Daoy (cell line): ENCODE results near the gene SLC7A8. TPM values are rescaled to one million over a fixed set of nuclear protein-coding genes. Genes with fewer than 3 reads are reported as not detected.
A peak's percentile ranks its signal among the peaks of the same experiment; 100 is the strongest.

Experiments
- DNase-seq: peaks from one replicate; pipeline ENCODE4 v3.0.0-alpha.2; 2015; ENCODE audit warnings: low read depth
- total RNA-seq: library from RNA; depleted of rRNA; stranded (reverse); fragments of >200 nt; shearing (Covaris generic); gene quantifications from 2 replicates; pipeline ENCODE4 v1.2.3, GENCODE V29; 2014

The SLC7A8 gene
- total RNA-seq, 1 experiment from 2014 or later = 0.91 TPM

GRCh38 chr14:23158779-23159178 lies 24.7 kb downstream of the SLC7A8 start:
- DNase-seq = no peak

- DNase-seq = peak; percentile 91
Observed at GRCh38 chr14:23154964-23155587, 28.4 kb downstream of the SLC7A8 start.

- DNase-seq = peak; percentile 89
Observed at GRCh38 chr14:23153851-23154796, 29.3 kb downstream of the SLC7A8 start.

- DNase-seq = no peak
Observed at GRCh38 chr14:23151342-23151741, 32.1 kb downstream of the SLC7A8 start.

GRCh38 chr14:23149745-23150144 lies 33.7 kb downstream of the SLC7A8 start:
- no peak for DNase-seq

- no peak for DNase-seq
Observed at GRCh38 chr14:23148591-23149249, 34.7 kb downstream of the SLC7A8 start.

- peak; percentile 34 for DNase-seq
Observed at GRCh38 chr14:23147676-23148075, 35.8 kb downstream of the SLC7A8 start.

- DNase-seq = no peak
Observed at GRCh38 chr14:23146980-23147379, 36.5 kb downstream of the SLC7A8 start.

- DNase-seq = no peak
Observed at GRCh38 chr14:23146351-23146910, 37.0 kb downstream of the SLC7A8 start.

- DNase-seq = no peak
Observed at GRCh38 chr14:23145794-23146350, 37.6 kb downstream of the SLC7A8 start.

GRCh38 chr14:23143911-23144310 lies 39.5 kb downstream of the SLC7A8 start:
- no peak for DNase-seq

- DNase-seq = no peak
Observed at GRCh38 chr14:23142826-23143225, 40.6 kb downstream of the SLC7A8 start.

- DNase-seq = peak; percentile 67
Observed at GRCh38 chr14:23141706-23142444, 41.6 kb downstream of the SLC7A8 start.

- no peak for DNase-seq
Observed at GRCh38 chr14:23140371-23140770, 43.1 kb downstream of the SLC7A8 start.

- DNase-seq = no peak
Observed at GRCh38 chr14:23139874-23140273, 43.6 kb downstream of the SLC7A8 start.

- DNase-seq = peak; percentile 48
Observed at GRCh38 chr14:23137813-23138535, 45.5 kb downstream of the SLC7A8 start.

- no peak for DNase-seq
Observed at GRCh38 chr14:23137192-23137812, 46.2 kb downstream of the SLC7A8 start.

- no peak for DNase-seq
Observed at GRCh38 chr14:23136566-23137133, 46.8 kb downstream of the SLC7A8 start.

- DNase-seq = no peak
Observed at GRCh38 chr14:23132970-23133369, 50.5 kb downstream of the SLC7A8 start.

- no peak for DNase-seq
Observed at GRCh38 chr14:23131482-23131881, 52.0 kb downstream of the SLC7A8 start.
